RWPE2 (cell line): Measurements from ENCODE around the gene MAPKAPK2.

Experiments used
- ATAC-seq: fragments of 200-7000 bp; cut with Tn5 transposase; 3 replicates; pipeline ENCODE4 v1.9.1; 2021; ENCODE audit warnings: low read depth
- DNase-seq: peaks from one replicate; pipeline ENCODE4 v3.0.0-alpha.2; 2020; ENCODE audit warnings: low spot score
- H3K27ac ChIP-seq: fragments of 450-650 bp; 2 replicates; pipeline ENCODE4 v1.5.1; 2017; ENCODE audit warnings: mild to moderate bottlenecking; ENCODE audit not compliant: poor library complexity, severe bottlenecking
- H3K27me3 ChIP-seq: fragments of 250-450 bp; sonication (Bioruptor Pico); 2 replicates; pipeline ENCODE4 v1.5.1; 2021; ENCODE audit warnings: mild to moderate bottlenecking, moderate library complexity; ENCODE audit not compliant: insufficient read depth, poor library complexity, severe bottlenecking
- H3K36me3 ChIP-seq: fragments of 250-450 bp; sonication (Bioruptor Pico); 2 replicates; pipeline ENCODE4 v1.5.1; 2020; ENCODE audit warnings: low read depth, mild to moderate bottlenecking, moderate library complexity
- H3K4me1 ChIP-seq: fragments of 250-450 bp; sonication (Bioruptor Pico); 2 replicates; pipeline ENCODE4 v1.5.1; 2021; ENCODE audit warnings: mild to moderate bottlenecking, moderate library complexity; ENCODE audit not compliant: insufficient read depth, poor library complexity, severe bottlenecking
- H3K4me3 ChIP-seq: fragments of 250-450 bp; sonication (Bioruptor Pico); 2 replicates; pipeline ENCODE4 v1.5.1; 2021; ENCODE audit warnings: mild to moderate bottlenecking, moderate library complexity; ENCODE audit not compliant: severe bottlenecking
- H3K9me3 ChIP-seq: fragments of 250-450 bp; sonication (Bioruptor Pico); 2 replicates; pipeline ENCODE4 v1.5.1; 2021; ENCODE audit warnings: mild to moderate bottlenecking, moderate library complexity; ENCODE audit not compliant: severe bottlenecking
- TF ChIP-seq, protein P1 (sequence below): fragments of 450-650 bp; IDR thresholded peaks from one replicate; pipeline ENCODE4 v1.5.1; 2017; ENCODE audit warnings: mild to moderate bottlenecking, moderate library complexity; ENCODE audit not compliant: poor library complexity, severe bottlenecking

The MAPKAPK2 gene

DNA sequence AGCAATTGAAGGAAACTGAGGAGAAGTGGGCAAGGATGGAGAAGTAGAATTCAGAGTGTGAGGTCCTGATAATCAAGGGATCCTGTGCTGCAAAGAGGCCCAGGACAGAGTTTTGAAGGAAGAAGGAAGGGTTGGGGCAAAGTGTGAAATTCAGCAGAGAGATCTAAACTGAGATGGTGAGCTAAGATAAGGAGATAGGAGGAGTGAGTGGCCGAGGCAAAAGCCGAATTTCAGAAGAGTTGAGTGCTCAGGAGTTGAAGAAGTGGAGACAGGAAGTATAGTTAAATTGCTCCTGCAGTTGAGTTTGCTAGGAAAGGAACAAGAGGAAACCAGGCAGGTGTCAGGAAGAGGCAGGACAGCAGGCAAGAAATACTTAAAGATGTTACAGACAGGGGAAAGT, 16.4 kb upstream of the MAPKAPK2 start:
- ATAC-seq (no peak), DNase-seq (no peak)

DNA sequence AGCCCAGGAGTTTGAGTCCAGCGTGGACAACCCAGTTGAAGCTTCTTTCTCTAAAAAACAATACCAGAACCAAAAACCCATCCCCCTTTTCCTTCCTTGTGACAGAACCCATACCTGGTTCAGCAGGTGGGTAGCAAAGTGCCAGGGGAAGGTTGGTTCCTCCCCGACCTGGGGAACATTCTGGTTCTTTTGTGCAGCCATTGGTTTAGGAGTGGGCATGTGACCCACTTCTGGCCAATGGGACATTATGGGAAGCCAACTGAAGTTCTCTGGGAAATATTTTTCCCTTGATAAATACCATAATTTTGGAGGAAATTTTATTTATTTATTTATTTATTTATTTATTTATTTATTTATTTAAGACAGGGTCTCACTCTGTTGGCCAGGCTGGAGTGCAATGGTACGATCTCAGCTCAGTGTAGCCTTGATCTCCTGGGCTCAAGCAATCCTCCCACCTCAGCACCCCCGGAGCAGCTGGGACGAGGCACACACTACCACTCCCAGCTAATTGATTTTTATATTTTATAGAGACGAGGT, 15.8 kb upstream of the MAPKAPK2 start:
- Histone ChIP-seq H3K9me3 (no peaks in the 10 kb centered on the region), H3K4me1 (no peaks in the 10 kb centered on the region), H3K36me3 (no peaks in the 10 kb centered on the region), H3K27me3 (no peaks in the 10 kb centered on the region), H3K27ac (no peak overlapping the region), H3K4me3 (no peak overlapping the region)
- ATAC-seq, result no peak
- TF ChIP-seq, protein P1, sequence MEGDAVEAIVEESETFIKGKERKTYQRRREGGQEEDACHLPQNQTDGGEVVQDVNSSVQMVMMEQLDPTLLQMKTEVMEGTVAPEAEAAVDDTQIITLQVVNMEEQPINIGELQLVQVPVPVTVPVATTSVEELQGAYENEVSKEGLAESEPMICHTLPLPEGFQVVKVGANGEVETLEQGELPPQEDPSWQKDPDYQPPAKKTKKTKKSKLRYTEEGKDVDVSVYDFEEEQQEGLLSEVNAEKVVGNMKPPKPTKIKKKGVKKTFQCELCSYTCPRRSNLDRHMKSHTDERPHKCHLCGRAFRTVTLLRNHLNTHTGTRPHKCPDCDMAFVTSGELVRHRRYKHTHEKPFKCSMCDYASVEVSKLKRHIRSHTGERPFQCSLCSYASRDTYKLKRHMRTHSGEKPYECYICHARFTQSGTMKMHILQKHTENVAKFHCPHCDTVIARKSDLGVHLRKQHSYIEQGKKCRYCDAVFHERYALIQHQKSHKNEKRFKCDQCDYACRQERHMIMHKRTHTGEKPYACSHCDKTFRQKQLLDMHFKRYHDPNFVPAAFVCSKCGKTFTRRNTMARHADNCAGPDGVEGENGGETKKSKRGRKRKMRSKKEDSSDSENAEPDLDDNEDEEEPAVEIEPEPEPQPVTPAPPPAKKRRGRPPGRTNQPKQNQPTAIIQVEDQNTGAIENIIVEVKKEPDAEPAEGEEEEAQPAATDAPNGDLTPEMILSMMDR, result no peak
- no peak for DNase-seq

More for the DNA sequence above, 16.4 kb upstream of the MAPKAPK2 start:
- no peaks in the 10 kb centered on the region for H3K4me1 ChIP-seq
- no peak overlapping the region for H3K4me3 ChIP-seq
- no peak overlapping the region for H3K27ac ChIP-seq
- no peaks in the 10 kb centered on the region for H3K9me3 ChIP-seq
- no peaks in the 10 kb centered on the region for H3K27me3 ChIP-seq
- TF ChIP-seq, protein P1, result no peak
- no peaks in the 10 kb centered on the region for H3K36me3 ChIP-seq

DNA sequence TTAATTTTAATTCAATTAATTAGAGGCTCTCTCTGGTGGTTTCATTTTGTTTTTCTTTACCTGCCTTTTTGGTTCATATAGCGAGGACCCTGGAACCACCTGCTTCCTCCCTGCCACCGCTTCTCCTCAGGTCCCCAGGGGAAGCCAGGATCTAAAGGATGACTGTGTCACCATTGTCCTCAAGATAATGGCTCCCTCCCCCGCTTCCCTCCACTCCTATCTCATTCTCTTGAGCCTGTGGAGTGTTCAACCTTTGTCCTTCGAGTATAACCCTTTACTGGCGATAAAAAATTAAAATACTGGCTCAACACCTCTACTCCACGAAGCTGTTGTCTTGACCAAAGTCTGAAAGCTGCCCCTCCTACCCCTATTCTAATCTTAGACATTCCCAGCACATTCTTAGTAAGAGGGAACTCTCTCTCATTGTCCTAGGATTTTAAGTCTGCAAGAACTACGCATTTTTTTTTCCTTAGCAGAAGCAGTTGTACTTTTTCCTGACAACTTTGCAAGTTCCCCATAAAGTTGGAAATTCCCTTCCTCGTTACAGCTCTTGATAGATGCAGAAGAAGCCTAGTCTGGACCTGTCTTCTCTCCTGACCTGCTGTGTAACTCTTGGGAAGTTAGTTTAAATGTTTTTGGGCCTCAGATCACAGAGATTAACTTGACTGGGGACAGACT, 12.6 kb upstream of the MAPKAPK2 start:
- TF ChIP-seq, protein P1, result no peak
- ATAC-seq (no peak), DNase-seq (no peak)
- no peak overlapping the region for H3K27ac ChIP-seq
- no peak overlapping the region for H3K4me3 ChIP-seq
- H3K27me3 ChIP-seq, result no peaks in the 10 kb centered on the region
- peaks cover 11% of the 10 kb centered on the region for H3K4me1 ChIP-seq
- no peaks in the 10 kb centered on the region for H3K36me3 ChIP-seq
- H3K9me3 ChIP-seq, result no peaks in the 10 kb centered on the region

DNA sequence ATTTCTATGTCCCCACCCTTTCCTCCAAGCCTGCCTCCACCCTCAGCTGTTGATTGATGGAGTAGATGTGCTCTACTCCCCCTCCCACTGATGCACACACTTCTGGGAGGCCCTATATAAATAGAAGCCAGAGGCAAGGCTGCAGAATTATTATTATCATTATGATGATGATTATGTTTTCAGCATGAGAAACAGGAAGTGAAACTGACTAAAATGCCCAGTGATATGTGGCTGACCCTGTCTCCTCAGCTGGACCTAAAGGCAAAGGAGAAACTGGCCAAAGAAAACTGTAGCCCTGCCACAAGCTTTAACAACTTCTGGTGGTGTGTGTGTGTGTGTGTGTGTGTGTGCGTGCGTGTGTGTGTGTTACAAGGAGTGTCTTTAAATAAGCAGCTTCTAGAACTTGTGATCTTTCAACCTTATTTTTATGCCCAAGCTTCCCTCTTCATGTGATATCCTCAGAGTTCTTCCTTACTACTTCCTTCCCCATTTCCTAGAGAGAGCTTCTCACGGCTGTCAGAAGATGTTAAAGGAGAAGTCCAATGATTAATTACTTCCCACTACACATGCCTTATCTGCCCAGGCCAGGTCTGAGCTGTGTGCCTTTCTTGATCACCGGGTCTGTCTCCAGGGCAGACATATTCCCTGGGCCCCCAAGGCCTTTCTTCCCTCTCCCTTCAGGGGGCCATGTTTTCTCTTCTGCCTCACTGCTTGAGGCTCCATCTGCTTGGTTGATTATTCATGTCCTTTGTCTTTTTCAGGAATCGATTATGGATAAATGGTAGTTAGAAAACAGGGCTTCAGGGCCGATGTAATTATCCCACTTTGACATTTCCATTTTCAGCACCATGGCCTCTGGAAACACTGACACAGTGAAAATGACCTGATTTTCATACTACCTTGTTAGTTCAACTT, 11.6 kb upstream of the MAPKAPK2 start:
- TF ChIP-seq, protein P1, result no peak
- Histone ChIP-seq H3K36me3 (no peaks in the 10 kb centered on the region), H3K27ac (no peak overlapping the region), H3K9me3 (no peaks in the 10 kb centered on the region), H3K4me1 (peaks cover 11% of the 10 kb centered on the region), H3K4me3 (no peak overlapping the region), H3K27me3 (no peaks in the 10 kb centered on the region)
- DNase-seq (no peak), ATAC-seq (no peak)
